Stimulated activated CD8-positive, alpha-beta memory T cell treated with anti-CD3 and anti-CD28 coated beads, Interleukin-12 subunit alpha, Interleukin-12 subunit beta, amount 100 ng/mL, for 4 hours (primary cell): ENCODE results near the gene ZNF608.

Experiments
- DNase-seq: peaks from one replicate; pipeline ENCODE4 v3.0.0-alpha.2; 2020; ENCODE audit warnings: low read depth

Gene ZNF608

DNA sequence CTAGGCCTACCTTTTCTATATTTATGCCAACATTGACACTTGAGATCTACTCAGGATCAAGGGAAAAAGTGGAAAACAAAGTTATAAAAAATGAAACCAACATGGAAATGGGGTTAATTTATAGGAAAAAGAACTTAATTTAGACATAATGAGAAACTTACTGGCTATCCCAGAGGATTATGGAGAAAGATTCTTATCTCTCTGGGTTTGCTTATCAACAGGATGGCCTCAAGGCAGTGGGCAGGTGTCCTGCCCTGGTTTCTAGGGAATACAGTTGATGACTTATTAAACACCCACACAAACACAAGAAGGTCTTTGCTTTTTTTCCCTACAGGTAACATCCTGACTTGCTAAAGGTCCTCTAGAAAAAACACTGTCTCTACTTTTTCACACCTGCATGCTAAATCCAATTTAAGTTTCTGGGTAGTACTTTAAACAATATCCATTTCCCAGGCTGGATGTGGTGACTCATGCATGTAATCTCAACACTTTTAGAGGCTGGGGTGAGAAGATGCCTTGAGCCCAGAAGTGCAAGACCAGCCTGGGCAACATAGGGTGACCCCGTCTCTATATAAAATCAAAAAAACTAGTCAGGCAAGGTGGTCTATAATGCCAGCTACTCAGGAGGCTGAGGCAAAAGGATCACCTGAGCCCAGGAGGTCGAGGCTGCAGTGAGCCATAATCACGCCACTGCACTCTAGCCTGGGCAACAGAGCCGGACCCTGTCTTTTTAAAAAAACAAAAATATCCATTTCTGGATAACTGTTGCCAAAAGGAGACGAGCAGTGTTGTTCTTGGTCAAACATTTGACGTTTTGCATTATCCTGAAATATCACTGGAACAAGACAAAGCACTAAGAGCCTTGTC, 6.6 kb upstream of the ZNF608 start:
- DNase-seq: no peak

DNA sequence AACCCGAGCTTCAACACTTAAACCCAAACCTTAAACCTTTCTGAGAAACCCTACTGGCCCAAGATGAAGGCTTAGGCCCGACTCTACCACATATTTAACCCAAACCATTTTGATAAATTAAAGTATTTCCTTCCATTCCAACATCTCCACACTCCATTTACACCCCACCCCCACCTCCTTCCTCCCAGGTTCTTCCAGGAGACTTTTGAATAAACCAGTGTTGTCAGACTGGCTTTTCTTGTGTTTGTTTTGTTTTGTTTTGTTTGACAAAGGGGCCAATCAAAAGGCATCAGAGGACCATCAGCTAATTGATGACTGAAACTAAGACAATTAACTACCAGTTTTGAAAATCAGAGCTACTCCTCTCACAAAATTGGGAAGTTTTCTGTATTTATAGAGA, 4.6 kb upstream of the ZNF608 start:
- no peak for DNase-seq

DNA sequence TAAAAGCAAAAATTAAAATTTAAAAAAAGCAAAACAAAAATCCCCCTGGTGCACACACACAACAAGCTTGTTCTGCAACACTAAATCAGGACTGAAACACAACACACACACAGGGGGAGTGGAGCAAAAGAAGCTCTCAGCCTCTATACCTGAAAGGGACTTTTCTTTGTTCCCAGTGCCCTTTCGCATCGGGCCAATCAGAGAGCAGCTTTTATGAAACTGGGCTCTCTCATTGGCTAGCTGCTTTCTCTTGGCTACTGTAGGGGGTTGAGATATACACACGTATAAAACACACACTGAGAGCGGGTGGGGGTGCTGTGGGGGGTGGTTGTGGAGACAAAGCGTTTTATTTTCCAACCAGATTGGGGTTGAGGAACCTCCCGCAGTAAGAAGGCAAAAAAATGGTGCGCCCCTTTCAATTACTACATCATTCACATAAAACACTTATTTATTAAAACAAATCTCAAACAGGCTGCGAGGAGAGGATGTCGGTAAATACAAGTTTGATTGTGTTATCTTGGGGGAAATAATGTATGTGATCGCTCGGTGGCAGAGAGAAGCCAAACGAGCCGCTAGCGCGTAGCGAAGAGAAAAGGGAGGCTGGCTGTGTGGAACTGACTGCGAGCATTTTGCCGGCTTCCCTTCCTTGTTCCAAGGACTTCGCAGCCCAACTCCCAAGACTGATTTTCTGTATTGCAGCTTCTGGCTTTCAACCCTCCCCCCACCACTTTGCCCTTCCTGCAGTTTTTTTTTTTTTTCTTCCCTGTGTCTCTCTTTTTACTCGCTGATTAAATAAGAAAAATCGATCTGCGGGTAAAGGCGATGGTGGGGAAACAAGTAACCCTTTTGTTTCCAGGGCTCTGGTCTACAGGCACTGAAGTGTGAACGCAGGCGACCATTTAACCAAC, 2.5 kb upstream of the ZNF608 start:
- no peak for DNase-seq

DNA sequence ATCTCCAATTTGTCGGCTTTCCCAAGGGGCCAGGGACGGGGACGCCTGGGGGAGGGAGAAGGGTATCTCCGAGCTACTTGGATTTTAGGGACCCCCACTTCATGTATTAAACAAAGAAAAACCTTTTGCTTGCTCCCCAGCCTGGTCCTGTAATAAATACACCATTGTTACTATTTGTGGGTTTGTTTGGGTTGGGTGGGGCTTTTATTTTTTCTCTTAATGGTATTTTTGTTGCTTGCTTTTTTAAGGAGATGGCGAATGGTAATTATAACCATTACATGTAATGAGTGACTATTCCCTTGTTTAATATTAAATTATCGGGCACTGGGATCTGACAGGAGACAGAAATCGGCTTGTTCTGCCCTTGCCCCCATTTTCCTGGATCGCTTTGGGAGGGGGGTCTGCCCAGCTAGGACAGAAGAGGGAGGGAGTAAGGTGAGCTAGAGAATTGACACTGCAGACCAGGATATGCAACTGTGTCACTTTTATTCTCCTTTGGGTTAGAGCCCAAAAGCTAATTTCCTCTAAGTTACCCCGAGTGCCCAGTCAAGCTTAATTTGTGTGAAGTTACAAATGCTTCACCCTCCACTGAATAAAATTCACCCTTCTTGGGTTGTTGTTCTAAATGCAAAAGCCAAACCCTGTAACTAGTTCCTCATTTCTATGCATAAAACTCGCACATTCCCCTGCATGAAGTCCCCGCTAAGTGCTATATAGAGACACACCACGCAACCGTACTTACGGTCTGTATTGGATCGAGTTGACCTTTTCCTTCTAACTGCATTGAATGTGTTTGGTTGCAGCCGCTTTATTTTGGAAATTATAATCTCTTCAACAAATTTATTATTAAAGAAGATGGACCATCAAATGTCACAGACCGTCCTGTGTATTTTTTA, 1.6 kb upstream of the ZNF608 start:
- no peak for DNase-seq

DNA sequence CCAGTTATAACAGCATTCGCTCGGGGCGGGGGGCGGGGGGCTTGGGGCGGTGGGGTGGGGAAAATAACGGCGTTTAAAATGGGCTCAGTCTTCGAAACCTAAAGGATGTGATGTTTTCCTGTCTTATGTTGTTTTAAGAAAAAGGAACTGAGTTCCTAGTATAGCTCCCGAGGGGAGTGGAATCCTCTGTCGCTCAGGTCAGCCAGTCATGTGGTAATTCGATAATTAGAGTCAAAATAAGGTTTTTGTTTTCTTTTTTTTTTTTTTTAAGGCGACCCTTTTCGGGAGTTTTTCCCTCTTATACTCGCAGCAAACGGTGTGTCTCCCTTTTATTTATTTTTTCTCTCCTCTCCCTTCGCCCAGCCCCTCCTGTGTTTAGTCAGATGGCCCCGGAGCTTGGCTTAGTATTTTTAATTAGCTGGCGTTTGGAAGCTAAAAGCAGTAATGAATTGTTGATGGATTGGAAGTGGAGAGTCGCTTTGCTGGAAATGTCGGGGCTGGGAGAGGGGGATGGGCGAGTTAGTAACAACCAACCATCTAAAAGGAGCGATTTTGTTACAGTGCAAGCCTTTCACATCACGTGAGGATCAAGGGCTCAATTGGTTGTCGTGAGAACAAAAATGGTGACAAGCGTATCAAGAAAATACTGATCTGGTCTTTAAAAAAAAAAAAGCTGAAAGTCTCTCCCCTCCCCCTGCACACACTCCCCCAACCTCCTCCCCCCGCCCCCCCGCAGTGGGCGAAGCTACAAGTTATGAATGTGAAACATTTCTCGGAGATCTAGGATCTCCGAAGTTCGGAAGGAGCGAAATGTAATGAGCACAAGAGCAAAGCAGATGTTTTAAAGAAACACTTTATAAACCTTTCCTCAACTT, 714 bp upstream of the ZNF608 start:
- no peak for DNase-seq

DNA sequence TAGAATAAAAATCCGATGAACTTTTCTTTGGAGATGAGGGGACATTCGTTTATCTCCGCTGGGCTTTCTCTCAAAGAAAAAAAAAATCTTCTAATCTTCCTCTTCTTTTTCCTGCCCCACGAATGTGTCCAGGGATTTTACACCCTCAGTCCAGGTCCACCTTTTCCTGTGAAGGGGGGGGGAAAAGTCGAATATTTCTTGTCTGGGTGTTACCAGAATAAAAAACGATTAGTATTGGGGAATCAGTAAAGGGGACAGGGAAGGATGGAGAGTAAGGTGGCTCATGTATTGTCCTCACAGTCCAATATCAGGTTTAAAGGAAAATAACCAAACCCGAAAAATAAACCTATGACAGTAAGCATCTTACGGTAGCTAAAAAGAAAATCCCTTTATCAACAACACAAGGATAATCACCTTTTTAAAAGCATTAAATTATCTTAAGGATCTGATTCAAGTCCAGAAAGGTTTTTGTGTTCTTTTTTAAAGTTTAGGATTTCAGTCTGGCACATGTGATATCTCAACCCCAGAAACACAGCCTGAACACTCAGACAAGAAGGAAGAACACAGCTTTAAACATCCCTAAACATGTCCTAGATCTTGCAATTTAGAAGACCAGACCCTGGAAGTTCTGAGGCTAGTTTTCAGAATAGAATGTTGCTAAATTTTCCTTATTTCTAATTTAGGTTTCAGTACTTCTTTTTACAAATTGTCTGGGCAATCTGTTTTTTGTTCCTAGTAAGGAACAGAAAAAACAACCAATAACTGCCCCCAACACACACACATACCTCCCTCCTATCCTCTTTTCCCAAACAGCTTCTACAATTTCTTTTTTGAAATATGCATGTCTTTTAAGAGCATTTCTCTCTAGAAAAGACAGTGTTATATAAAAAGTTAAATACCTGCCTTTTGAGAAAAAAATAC, 1.2 kb downstream of the ZNF608 start:
- no peak for DNase-seq

DNA sequence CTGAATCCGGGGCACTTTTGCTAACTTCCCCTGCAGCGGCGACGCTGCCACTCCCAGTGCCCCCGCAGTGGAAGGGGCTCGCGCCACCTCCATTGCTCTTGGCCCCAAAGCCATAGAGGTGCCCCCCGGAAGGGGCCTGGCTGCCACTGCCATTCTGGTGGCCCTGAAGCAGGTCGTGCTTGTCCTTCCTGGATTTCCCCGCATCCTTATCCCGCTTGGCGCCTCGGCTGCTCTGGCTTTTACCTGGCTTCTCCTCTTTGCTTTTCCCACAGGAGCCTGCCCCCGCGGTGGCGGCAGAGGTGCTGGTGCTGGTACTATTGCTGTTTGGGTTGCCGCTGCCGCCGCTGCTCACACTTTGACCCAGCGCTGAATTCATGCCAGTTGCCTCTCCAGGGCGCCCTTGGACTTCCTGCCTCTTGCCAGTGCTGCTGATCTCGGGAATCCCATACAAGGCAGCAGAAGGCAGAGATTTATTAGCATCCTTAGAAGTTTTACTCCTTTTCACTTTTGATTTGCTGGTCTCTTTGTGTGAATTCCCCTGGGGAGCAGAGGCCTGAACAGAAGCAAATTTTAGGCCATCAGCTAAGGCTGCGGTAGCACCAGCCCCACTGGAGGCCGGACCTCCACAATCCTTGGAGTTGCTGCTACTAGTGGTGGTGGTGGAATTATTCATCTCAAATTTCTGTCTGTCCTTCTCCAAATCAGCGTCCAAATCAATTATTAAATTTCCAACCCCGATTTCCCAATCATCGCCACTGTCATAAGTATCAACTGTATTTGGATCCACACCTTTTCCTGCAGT, 2.1 kb downstream of the ZNF608 start:
- no peak for DNase-seq

DNA sequence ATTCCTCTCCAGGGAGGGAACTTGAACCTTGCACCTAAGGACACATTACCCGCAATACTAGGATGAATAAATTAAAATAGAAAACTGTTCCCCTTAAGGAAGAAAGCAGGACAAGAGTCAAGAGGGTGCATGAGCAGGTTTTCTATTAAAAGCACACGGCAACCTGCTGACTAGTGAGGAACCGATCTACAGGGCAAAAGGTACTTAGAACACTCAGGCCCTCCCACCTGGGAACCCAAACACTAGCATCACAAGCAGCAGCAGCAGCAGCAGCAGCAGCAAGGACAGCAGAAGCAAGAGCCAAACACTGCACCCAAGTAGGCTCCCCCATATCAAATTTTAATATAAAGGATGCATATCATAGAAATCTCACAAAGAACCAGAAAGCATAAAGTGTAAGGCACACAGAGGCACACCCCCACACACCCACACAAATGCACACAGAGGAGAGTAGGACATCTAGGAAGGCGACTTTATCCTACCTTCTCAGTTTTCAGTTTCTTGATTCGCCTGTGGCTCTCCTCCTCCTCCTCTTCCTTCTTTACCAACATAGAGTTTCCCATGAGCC, 2.8 kb downstream of the ZNF608 start:
- no peak for DNase-seq

DNA sequence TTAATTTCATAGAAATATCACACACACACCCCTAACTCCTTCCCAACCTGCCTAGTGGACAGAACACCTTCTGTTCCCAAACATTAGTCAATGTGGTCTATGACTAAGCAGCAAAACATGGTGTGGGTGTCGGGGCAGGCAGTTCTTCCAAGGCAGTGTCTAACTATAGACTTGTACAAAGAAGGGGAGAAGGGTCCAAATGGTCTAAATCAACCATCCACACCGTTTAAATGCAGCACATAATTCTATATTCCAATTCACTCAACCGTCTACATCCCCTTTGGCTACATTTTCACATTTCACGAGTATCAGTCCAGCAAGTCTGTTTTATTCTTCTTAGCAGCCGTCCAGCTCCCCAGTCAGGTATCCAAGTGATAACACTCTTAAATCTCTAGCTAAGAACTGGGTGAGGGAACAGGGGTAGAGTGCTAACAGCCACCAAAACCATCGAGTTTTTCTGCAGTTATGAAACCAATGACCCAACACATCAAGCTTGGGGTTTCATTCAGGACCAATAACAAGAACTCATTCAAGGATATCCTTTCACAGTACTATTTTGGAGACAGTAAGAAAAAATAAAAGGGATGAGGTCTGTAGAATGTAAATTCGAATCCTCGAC, 3.3 kb downstream of the ZNF608 start:
- no peak for DNase-seq

DNA sequence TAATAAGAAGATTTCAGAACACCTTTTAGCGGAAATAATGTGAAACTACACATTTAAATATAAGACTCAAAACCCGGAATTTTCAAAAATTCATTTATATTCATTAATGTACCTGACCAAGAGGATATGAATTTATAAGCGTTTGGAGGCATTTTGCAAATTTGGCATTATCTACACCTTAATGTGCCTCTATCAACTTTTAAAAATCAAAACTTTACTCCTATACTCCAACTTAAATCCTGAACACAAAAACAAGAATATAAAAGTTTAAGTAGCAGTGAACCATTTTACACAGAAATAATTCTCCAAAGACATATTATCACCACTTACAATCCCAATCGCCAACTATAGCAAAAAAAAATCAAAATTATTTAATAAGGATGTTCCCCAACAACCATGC, 3.9 kb downstream of the ZNF608 start:
- no peak for DNase-seq

DNA sequence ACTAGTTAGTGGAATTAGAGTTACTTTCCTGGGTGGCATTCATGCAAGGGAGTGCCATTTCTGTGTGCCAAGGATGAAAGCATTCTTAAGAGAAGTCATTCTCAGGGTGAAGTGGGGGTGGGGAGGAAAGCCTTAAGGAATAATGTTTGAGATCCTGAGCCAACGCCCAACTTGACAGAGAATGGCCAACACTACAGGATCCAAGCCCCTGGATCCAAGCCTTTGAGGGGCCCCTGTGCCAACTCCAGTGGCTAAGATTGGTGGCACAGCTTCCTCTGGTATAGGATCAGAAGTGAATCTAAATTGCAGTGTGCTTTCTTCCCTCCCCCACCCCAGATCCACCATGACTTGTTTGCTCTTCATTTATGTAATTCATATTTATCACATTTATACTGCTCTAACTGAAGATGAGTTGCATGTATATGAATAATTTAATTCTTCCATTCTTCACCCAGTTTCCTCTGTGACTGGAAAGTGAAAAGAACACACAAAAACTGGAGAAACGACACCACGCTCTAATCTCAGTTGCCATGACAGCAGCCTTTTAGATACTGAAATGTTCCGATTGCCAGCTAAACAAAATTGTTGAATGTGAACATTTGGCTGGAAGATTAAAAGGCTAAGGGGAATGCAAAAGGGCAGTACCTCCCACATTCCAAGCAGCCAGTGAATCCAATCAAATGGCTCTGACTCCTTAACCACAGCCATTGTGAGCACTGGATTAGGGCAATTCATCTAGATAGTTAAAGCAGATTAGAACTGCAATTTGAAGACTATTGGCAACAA, 4.5 kb downstream of the ZNF608 start:
- no peak for DNase-seq

DNA sequence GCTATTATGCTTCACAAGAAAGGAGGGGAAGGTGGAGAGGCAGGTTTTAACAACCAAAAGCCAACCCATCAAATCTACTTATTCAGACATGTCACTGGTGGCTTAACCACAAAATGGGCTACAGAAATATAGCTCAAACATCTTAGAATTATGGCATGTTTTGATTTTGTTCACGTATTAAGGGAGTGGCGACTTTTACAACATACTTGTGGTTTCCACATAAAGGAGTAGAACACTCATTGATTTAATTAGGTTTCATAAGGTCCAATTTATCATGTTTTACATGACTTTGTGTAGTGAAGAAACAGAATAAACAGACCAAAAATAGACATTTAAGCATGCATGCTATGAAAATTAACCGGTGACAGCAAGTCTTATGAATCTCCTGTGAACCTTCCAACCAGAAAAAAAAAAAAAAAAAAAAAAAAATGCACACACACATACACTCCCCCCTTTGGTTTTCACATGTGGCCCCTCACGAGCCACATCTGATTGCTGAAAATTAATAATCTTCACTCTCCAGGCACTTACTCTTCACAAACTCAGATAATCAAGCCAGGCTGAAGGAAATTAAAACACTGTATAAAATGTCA, 5.4 kb downstream of the ZNF608 start:
- DNase-seq: no peak

DNA sequence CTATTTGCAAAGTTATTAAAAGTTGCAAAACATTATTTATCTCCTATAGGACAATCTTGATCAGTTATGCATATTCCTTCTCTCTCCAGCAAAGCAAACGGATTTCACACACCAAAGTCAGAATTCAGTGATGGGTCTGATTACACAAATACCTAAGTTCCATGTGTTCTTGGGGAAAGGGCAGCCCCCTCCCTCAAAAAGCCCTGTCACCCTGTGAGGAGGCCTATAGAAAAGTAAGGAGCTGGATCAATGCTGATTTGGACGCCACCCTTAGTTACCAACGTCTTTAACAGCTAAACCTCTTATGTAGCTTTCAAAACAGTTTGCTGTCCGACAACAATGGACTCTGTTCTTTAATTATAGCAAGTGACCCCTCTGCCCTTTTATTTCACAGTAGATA, 6.4 kb downstream of the ZNF608 start:
- no peak for DNase-seq

DNA sequence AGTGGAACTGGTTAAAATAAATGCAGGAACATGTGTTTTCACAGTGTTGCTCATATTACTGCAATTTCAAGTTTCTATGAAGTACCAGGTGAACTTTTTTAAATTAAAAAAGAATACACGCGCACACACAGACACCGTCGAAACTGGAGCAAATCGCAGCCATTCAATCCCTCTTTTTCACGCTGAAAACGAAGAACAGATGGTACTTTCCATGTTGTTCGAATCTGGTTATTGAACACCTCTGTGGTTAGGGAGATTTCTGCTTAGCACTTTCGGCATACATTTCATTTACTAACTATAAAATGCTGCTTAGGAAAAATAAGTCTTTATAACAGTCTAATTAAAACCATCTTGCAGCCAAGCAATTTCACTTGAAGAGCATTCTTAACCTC, 6.8 kb downstream of the ZNF608 start:
- DNase-seq: no peak

DNA sequence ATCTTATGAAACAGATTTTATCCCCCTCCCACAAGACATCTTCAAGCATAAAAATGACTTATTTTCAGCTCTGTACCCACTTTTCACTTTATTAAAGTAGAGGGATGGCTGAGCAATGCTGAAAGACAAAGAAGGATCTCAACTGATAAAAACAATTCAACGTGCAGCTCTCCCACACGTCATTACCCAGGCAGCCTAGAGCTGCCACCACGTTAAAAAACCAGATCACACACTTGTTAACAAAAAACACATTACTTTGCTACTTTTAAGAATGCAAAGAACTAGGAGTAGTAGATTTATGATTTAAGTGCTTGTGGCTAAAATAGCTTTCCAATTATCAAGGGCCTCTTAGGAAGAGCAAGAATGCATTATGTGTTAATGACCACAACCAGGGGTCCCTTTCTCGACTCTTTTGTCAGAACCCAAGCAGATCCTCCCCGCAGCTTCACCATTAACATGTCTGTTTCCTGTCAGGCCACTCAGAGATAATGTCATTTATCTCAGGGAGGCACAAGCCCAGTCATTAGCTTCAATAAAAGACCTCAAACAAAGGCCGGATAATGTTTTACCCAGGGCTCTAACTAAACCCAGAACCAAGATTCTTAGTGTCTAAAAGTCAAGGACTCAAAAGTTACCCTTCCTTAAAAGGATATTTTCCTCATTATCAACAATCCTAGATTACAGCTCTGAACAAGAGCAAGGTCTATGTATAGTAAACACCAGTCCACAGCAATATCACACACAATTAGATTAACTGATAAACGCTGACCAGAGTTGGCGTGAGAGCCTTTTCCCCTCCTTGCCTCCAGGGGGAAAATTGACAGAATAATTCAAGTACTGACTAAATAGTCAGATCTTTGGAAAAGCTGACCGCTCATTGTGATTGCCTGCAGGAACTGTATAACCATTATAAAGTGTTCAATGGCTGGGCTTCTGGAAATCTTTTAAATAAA, 7.5 kb downstream of the ZNF608 start:
- DNase-seq: no peak

DNA sequence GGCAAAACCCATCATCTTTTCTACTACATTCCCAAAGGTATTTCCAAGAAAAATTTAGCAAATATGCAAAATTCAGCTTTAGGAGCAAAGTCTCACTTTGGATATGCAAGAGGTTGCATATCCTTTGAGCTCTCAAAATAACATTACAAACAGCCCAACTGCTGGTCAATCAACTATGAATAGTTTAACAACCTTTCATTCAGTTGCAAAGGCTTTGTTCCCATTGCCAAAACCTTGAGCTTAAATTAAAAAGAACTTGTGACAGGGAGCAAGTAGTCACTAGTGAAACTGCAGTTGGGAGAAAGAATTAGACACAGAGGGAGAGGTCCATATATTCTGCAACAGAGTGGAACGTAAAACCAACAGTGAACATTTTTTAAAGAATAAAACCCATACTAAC, 8.8 kb downstream of the ZNF608 start:
- DNase-seq: no peak
